ENCODE results near the gene ATMIN.

ATMIN gene

DNA sequence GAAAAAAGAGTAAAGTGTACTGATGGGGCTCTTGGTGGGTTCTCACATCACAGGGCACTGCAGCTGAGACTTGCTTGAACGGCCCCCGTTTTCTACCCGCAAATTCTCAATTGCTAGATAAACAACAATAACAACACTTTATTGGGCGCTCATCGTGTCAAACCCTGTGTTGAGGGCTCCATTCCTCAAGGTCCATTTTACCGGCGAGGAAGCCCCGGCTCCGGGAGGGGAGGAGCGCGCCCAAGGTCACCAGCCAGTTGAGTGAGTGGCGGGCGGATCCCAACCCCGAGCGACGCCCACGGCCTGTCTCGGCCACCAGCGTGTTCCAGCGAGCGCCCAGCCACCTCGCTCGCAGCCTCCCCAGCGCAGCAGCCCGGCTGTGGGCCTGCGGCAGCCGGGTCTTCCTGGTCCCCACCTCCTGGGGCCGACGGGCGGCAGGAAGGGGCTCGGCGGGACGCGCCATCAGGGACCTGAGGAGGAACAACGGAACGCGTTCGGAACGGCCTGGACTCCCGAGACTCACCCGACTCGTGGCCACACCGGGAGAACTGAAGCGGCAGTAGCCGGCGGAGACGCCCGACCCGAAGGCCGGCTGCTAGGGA, 29.3 kb upstream of the ATMIN start:
- no peak for DNase-seq

GRCh38 chr16:81006813-81007695, 28.6 kb upstream of the ATMIN start, which contains the start of the genes CENPN and CMC2:
Gene CENPN, plus strand, starts transcription at chr16:81007214. Its CDS starts 4,726 bp downstream, at chr16:81011940.
Gene CMC2, minus strand, starts transcription at chr16:81006885. Its CDS starts 9,491 bp downstream, at chr16:80997394.
- peak; percentile 94 for DNase-seq

DNA sequence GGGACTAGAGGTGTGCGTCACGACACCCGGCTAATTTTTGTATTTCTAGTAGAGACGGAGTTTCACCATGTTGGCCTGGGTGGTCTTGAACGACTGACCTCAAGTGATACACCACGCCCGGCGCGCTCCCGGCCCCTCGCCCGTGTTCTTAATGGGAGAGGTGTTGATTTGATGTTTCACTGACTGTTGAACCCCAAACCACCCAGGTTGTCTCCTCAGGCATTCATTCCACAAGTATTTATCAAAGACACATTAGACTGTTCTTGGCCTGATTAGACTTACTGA, 27.2 kb upstream of the ATMIN start:
- no peak for DNase-seq

DNA sequence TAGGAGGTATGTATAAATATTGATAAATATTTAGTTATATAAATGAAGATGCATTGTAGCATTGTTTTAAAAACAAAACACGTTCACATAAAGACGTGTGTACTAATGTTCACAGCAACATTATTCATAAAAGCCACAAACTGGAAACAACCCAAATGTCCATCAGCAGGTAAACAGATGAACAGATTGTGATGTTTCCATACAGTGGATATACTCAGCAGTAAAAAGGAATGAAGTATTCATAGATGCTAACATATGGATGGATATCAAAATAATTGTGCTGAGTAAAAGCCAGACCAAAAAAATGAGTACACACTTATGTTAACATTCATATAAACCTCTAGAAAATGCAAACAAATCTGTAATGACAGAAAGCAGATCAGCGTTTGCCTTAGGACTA, 22.7 kb upstream of the ATMIN start:
- DNase-seq, result no peak

- no peak for DNase-seq
Measured at GRCh38 chr16:81014672-81015071, 21.0 kb upstream of the ATMIN start.

DNA sequence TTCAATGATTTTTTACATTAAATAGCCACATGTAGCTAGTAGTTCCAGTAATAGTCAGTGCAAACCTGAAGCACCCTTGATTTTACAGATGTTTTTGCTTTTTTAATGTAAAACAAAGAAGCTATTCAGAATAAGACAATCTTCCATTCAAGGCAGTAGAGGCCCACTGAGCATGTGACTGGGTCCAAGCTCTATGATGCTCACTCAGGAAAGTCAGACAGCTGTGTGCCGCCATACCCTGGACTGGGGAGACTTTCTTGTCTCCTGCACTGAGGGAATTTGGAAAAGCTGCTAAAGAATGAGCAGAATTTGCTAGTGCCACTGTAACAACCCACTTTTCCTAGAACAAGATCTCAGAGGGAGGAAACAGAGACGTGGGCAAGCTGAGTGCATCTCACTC, 17.1 kb upstream of the ATMIN start:
- no peak for DNase-seq

- DNase-seq, result no peak
Measured at GRCh38 chr16:81026429-81026828, 9.2 kb upstream of the ATMIN start.

- no peak for DNase-seq
Measured at GRCh38 chr16:81029930-81030604, 5.6 kb upstream of the ATMIN start.

DNA sequence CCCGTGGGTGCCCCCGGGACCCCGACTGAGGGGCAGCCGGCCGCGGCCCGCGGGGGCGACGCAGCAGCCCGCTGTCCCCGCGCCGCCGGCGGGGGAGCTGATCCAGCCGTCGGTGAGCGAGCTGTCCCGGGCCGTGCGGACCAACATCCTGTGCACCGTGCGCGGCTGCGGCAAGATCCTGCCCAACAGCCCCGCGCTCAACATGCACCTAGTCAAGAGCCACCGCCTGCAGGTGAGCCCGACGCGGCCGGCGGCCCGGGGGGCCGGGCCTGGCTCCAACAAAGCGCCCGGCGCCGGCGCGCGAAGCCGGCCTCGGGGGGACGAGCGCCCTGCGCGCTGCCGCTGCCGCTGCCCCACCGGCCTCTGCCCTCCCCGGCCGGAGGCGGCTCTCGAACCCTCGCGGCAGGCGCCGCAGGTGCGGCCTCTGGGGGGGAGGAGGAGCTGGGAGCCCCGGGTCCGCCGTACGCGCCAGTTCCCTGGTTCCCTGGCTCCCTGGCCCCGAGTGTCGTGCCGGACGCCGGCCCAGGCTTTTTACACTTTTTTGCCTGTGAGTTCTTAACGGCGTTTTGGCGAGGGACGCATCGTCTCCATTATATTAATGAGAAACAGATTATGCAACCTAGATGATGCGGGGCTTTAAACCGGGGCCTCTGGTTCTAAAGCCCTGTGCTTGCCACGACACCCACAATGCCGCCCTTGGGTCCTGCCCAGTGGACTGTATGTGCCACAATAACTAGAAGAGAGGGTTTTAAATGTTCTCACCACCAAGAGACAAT, 521 bp downstream of the ATMIN start:
- no peak for DNase-seq

GRCh38 chr16:81036751-81037350, 1.2 kb downstream of the ATMIN start:
- no peak for DNase-seq

GRCh38 chr16:81040131-81040530, 4.5 kb downstream of the ATMIN start:
- DNase-seq, result no peak

GRCh38 chr16:81040842-81041241, 5.2 kb downstream of the ATMIN start:
- no peak for DNase-seq

DNA sequence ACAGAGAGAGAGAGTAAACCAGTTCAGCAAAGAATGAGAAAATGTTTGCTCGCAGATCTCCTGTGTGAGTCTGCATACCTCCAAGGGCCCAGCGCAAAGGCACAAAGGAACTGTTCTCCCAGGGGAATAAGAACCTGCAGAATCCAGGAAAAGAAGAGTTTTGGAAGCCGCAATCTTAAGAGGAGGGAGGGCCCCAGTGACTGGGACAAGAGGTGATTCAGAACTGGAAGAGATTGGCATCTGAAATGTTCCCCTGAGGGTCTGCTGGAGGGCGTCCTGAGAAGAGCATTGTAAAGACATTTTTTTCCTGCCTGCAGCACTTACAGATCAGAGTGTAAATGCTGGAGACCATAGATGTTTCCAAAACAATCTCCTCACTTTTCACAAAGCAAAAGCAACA, 6.1 kb downstream of the ATMIN start:
- DNase-seq, result no peak

DNA sequence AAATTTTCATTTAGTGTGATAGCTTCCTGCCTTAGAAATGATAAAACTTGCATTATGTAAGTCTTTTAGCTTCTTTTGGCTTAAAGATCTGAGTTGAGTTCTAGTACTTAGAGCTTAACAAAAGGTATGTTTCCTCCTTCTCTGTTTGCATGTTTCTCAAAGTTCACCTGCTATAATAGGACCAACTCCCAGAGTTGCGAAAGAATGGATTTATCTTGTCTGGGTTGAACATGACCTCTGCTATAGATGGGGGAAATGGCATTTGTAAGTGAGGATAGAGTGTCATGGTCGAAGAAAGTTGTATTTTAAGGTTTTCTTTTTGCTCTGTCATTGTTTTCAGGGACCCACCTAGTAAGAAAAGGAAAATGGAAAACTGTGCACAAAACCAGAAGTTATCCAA, 7.2 kb downstream of the ATMIN start:
- no peak for DNase-seq

- DNase-seq, result no peak
Measured at GRCh38 chr16:81053761-81054160, 18.1 kb downstream of the ATMIN start.

GRCh38 chr16:81060576-81061306, 25.1 kb downstream of the ATMIN start:
- DNase-seq, result no peak

GRCh38 chr16:81061307-81061640, 25.6 kb downstream of the ATMIN start:
- DNase-seq, result no peak

GRCh38 chr16:81061871-81062608, 26.4 kb downstream of the ATMIN start:
- DNase-seq, result no peak

DNA sequence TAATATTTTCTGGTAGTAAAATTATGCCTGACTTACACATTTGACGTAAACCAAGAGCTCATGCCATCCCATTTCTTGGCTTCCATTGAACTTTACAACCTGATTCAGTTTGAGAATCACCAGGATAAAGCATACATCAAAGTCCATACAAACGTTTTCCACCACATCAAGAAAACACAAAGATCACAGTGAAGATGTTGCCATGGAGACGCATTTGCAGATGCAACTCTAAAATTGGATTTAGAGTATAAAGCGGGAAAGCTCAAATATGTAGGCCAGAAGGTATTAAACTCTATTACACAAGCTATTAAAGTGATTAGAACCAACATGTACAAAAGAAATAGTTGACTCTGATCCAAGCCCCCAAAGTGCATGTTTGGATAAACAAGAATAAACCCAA, 31.0 kb downstream of the ATMIN start:
- DNase-seq, result no peak

DNA sequence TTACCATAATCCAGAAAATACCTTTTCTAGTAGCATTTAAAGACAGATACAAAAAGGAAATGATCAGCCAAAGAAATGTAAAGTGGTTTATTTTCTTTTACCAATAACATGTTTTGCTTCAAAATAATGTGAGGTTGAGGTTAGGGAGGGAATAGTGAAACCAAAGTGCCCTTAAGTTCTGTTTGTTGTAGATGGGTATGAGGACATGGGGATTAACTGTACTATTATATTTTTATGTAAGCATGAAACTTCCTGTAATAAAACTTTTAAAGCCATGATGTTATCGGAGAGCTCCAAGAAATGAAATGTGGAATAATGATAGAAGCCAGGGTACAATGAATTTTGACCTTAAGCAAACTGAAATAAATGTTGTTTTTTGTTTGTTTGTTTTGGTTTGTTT, 31.5 kb downstream of the ATMIN start:
- DNase-seq, result no peak

DNA sequence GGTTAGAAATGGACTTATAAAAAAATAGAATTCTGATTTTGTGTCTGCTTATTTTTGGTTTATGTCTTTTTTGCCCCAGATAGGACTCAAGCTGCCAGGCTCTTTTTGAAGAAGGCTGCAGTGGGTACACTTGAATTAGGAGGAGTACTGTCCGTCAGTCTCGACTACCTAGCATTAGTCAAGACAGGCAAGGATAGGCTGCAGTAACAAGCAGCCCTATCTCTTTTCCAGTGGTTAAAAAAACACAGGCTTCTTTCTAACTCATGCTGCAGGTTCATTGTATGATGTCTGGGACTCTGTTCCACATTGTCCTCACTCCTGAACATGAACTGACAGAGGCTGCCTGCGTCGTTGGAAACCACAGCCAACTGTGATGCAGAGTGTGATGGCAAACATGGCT, 33.4 kb downstream of the ATMIN start:
- DNase-seq, result no peak

DNA sequence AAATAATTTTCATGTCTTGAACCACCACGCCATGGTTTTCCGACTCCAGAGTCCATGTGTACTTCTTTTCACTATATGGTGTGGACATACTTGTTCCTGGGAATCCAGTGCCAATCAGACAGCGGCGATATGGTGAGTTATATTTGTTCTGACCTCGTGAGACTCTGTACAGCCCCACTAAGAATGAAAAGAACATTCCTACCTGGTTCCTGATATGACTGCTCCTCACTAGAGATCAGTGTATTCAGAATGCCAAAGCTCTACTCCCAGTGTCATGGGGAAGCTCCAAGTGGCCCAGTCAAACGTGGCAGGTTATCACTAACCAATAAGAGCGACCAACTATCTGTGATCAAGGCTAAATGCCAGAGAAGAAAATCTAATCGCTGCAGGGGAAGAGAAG, 35.3 kb downstream of the ATMIN start:
- DNase-seq, result no peak
